ENCODE data around the gene SNTG2. TPM values are rescaled to one million over a fixed set of nuclear protein-coding genes. Genes with fewer than 3 reads are reported as not detected.

Gene SNTG2
- total and polyA plus RNA-seq, 9 donors, result 0.17 to 5.7 (median 1.3) TPM; not detected in 1

- TF ChIP-seq POLR2A (IDR thresholded peaks at IDR 0.05), result no peak
- Histone ChIP-seq H3K36me3 (no peaks in the 10 kb centered on the region), H3K4me3 (no peak overlapping the region), H3K27ac (no peak overlapping the region), H3K27me3 (no peaks in the 10 kb centered on the region), H3K9me3 (no peaks in the 10 kb centered on the region), H3K4me1 (ENCODE audit: insufficient read depth) (no peaks in the 10 kb centered on the region)
- intact Hi-C loops (cut with DNase I), result no loop called here
- 87 to 92% (median 88%) methylated on average over 6 to 10 of the region's 10 CpGs for WGBS, 3 donors
- no peak for DNase-seq
These were observed 28.5 kb upstream of the SNTG2 start for GRCh38 chr2:922185-922584.

GRCh38 chr2:923832-924601 is 26.6 kb upstream of the SNTG2 start:
- TF ChIP-seq CTCF (IDR thresholded peaks at IDR 0.05) (no peak), POLR2A (IDR thresholded peaks at IDR 0.05) (no peak)
- no peaks in the 10 kb centered on the region for H3K4me1 ChIP-seq (ENCODE audit: insufficient read depth)
- WGBS, 3 donors, result 76 to 86% (median 79%) methylated on average over 8 of the region's 8 CpGs
- H3K4me3 ChIP-seq, result no peak overlapping the region
- intact Hi-C loops (cut with DNase I), result no loop called here
- no peaks in the 10 kb centered on the region for H3K36me3 ChIP-seq
- H3K27ac ChIP-seq, result no peak overlapping the region
- H3K9me3 ChIP-seq, result no peaks in the 10 kb centered on the region
- H3K27me3 ChIP-seq, result no peaks in the 10 kb centered on the region
- no peak for DNase-seq

GRCh38 chr2:924701-925100 is 25.9 kb upstream of the SNTG2 start:
- no peak for DNase-seq
- WGBS, 3 donors, result 50 to 57% (median 54%) methylated on average over 5 of the region's 5 CpGs
- Histone ChIP-seq H3K36me3 (no peaks in the 10 kb centered on the region), H3K27ac (no peak overlapping the region), H3K4me3 (no peak overlapping the region), H3K27me3 (no peaks in the 10 kb centered on the region), H3K9me3 (no peaks in the 10 kb centered on the region), H3K4me1 (ENCODE audit: insufficient read depth) (no peaks in the 10 kb centered on the region)
- TF ChIP-seq EP300 (IDR thresholded peaks at IDR 0.05), result no peak
- no peak for TF ChIP-seq CTCF (IDR thresholded peaks at IDR 0.05)
- TF ChIP-seq POLR2A (IDR thresholded peaks at IDR 0.05), result no peak
- intact Hi-C loops (cut with DNase I), result no loop called here

GRCh38 chr2:925309-925708 is 25.3 kb upstream of the SNTG2 start:
- WGBS, 3 donors, result 79 to 87% (median 83%) methylated on average over 4 of the region's 4 CpGs
- Histone ChIP-seq H3K27me3 (no peaks in the 10 kb centered on the region), H3K4me1 (ENCODE audit: insufficient read depth) (no peaks in the 10 kb centered on the region), H3K4me3 (no peak overlapping the region), H3K36me3 (no peaks in the 10 kb centered on the region), H3K27ac (no peak overlapping the region), H3K9me3 (no peaks in the 10 kb centered on the region)
- TF ChIP-seq EP300 (IDR thresholded peaks at IDR 0.05), result no peak
- no peak for TF ChIP-seq CTCF (IDR thresholded peaks at IDR 0.05)
- TF ChIP-seq POLR2A (IDR thresholded peaks at IDR 0.05), result no peak
- DNase-seq, result no peak
- intact Hi-C loops (cut with DNase I), result no loop called here

- intact Hi-C loops (cut with DNase I), result no loop called here
- H3K27me3 ChIP-seq, result no peaks in the 10 kb centered on the region
- no peak overlapping the region for H3K27ac ChIP-seq
- TF ChIP-seq POLR2A (IDR thresholded peaks at IDR 0.05) (no peak), CTCF (IDR thresholded peaks at IDR 0.05) (no peak), EP300 (IDR thresholded peaks at IDR 0.05) (no peak)
- H3K4me1 ChIP-seq (ENCODE audit: insufficient read depth), result no peaks in the 10 kb centered on the region
- H3K4me3 ChIP-seq, result no peak overlapping the region
- no peaks in the 10 kb centered on the region for H3K36me3 ChIP-seq
- H3K9me3 ChIP-seq, result no peaks in the 10 kb centered on the region
- no peak for DNase-seq
- 78 to 79% (median 79%) methylated on average over 8 of the region's 8 CpGs for WGBS, 3 donors
These were observed 24.9 kb upstream of the SNTG2 start for GRCh38 chr2:925711-926110.
